Endothelial cell of umbilical vein (primary cell): ENCODE data around the gene KIF26B.

Experiments used
- CTCF ChIP-seq, 2 donors: IDR thresholded peaks; 1 replicate in 1 of 2; 2 replicates in 1 of 2; pipeline ENCODE4 v1.5.1; 2011; ENCODE audit warnings: low read length in 2 of 2, mild to moderate bottlenecking in 2 of 2, moderate library complexity in 2 of 2, control low read depth in 1 of 2, inconsistent platforms in 1 of 2, low read depth in 1 of 2; ENCODE audit not compliant: insufficient read depth in 1 of 2; ENCODE audit errors: extremely low read depth in 1 of 2
- EZH2 ChIP-seq: IDR thresholded peaks from 2 replicates; pipeline ENCODE4 v1.6.1; 2012; ENCODE audit warnings: borderline replicate concordance, low read depth, mild to moderate bottlenecking, moderate library complexity, low read length, inconsistent platforms; ENCODE audit not compliant: severe bottlenecking
- FOS ChIP-seq: IDR thresholded peaks from 2 replicates; pipeline ENCODE4 v1.6.1; 2011; ENCODE audit warnings: mild to moderate bottlenecking, low read length, moderate library complexity, borderline replicate concordance; ENCODE audit not compliant: insufficient read depth
- GATA2 ChIP-seq: IDR thresholded peaks from 2 replicates; pipeline ENCODE4 v1.7.0; 2011; ENCODE audit warnings: low read depth, mild to moderate bottlenecking, moderate library complexity, mixed read lengths, low read length; ENCODE audit not compliant: insufficient read length, insufficient read depth
- JUN ChIP-seq: IDR thresholded peaks from 2 replicates; pipeline ENCODE4 v1.6.1; 2011; ENCODE audit warnings: borderline replicate concordance, low read depth; ENCODE audit not compliant: insufficient read length, insufficient read depth
- MAX ChIP-seq: IDR thresholded peaks from 2 replicates; pipeline ENCODE4 v1.6.1; 2011; ENCODE audit not compliant: insufficient read depth, insufficient read length
- MYC ChIP-seq: IDR thresholded peaks from one replicate; pipeline ENCODE4 v1.6.1; 2011; ENCODE audit warnings: mild to moderate bottlenecking, low read depth, low read length
- POLR2A ChIP-seq: IDR thresholded peaks from 2 replicates; pipeline ENCODE4 v1.6.1; 2012; ENCODE audit warnings: low read depth, mild to moderate bottlenecking, control low read depth, low read length
- POLR2AphosphoS5 ChIP-seq: IDR thresholded peaks from 2 replicates; pipeline ENCODE4 v1.6.1; 2012; ENCODE audit warnings: low read depth, mild to moderate bottlenecking, control low read depth, low read length, moderate library complexity; ENCODE audit not compliant: insufficient read depth

- no peak for TF ChIP-seq POLR2A
- TF ChIP-seq MYC = no peak
- no peak for TF ChIP-seq GATA2
- no peak for TF ChIP-seq POLR2AphosphoS5
- TF ChIP-seq MAX = no peak
- no peak for TF ChIP-seq CTCF (IDR thresholded peaks at IDR 0.05; ENCODE audit: extremely low read depth in 1 of 2, insufficient read depth in 1 of 2, low read depth in 1 of 2, low read length in 2 of 2)
- no peak for TF ChIP-seq FOS
- TF ChIP-seq JUN = no peak
- TF ChIP-seq EZH2 = no peak
Observed at GRCh38 chr1:245750261-245750660, 595.5 kb downstream of the KIF26B start.
